Duodenal mucosa (tissue), 2 donors: Measurements from ENCODE around the gene ZBTB44.

Experiments used
- H3K27ac ChIP-seq: one replicate; pipeline ENCODE4 v1.7.0; 2013; ENCODE audit warnings: low read depth, low read length
- H3K27me3 ChIP-seq, 2 donors: one replicate each; pipeline ENCODE4 v1.7.0; 2013; ENCODE audit warnings: low read length in 2 of 2, control low read depth in 1 of 2; ENCODE audit not compliant: insufficient read depth in 2 of 2, control insufficient read depth in 1 of 2
- H3K36me3 ChIP-seq, 2 donors: one replicate each; pipeline ENCODE4 v1.7.0; 2013; ENCODE audit warnings: low read length in 2 of 2, control low read depth in 1 of 2; ENCODE audit not compliant: insufficient read depth in 2 of 2, control insufficient read depth in 1 of 2
- H3K4me1 ChIP-seq, 2 donors: one replicate each; pipeline ENCODE4 v1.7.0; 2013; ENCODE audit warnings: low read length in 2 of 2, control low read depth in 1 of 2; ENCODE audit not compliant: insufficient read depth in 2 of 2, control insufficient read depth in 1 of 2
- H3K4me3 ChIP-seq, 2 donors: one replicate each; pipeline ENCODE4 v1.7.0; 2013; ENCODE audit warnings: low read length in 2 of 2, low read depth in 1 of 2
- H3K9ac ChIP-seq, 2 donors: one replicate each; pipeline ENCODE4 v1.7.0; 2013; ENCODE audit warnings: low read length in 2 of 2, low read depth in 1 of 2
- H3K9me3 ChIP-seq, 2 donors: one replicate each; pipeline ENCODE4 v1.7.0; 2013; ENCODE audit warnings: low read length in 2 of 2, control low read depth in 1 of 2; ENCODE audit not compliant: control insufficient read depth in 1 of 2

Gene ZBTB44

DNA sequence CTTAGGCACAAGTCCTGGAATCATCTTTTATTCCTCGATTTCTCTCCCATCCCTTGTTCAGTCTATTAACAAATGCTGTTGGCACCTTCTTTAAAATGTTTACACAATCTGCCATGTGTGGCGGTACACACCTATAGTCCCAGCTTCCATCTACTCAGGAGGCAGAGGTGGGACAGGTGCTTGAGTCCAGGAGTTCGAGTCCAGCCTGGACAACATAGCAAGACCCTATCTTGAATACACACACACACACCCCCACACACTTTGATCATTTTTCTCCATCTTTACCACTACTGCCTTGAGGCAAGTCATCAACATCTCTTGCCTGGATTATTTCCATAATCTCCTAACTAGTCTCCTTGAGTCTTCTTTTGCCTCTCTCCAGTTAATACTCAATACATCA is 13.7 kb upstream of the ZBTB44 start:
- Histone ChIP-seq H3K27ac (no peak overlapping the region), H3K9ac (no peak overlapping the region), H3K27me3 (no peaks in the 10 kb centered on the region), H3K4me1 (no peaks in the 10 kb centered on the region), H3K36me3 (no peaks in the 10 kb centered on the region), H3K9me3 (no peaks in the 10 kb centered on the region), H3K4me3 (no peak overlapping the region)

DNA sequence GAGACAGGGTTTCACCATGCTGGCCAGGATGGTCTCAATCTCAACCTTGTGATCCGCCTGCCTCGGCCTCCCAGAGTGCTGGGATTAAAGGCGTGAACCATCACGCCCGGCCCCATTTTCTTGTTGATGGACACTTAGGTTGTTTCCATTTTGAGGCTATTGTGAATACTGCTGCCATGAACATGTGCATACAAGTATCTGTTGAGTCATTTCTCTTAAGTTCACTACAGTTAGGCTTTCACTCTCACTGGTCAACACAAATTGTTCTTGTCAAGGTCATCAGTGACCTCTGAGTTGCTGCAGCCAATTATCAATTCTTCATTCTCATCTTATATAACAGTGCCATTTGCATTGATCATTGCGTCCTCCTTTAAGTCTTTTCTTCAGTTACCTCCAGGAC is 13.0 kb upstream of the ZBTB44 start:
- Histone ChIP-seq H3K27ac (no peak overlapping the region), H3K4me1 (no peaks in the 10 kb centered on the region), H3K27me3 (no peaks in the 10 kb centered on the region), H3K36me3 (no peaks in the 10 kb centered on the region), H3K4me3 (no peak overlapping the region), H3K9ac (no peak overlapping the region), H3K9me3 (no peaks in the 10 kb centered on the region)

DNA sequence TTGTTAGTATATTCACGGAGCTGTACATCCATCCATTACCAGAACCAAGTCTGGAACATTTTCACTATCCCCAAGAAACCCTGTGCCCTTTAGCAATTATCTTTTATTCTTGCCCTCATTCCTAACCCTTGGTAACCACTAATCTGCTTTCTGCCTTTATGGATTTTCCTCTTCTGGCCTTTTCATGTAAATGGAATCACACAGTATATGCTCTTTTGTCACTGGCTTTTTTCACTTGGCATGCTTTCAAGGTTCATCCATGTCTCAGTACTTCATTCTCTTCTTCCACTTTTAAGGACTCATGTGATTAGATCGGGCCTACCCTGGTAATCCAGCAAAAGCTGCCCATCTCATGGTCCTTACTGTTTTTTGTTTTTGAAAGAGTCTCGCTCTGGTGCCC is 11.0 kb upstream of the ZBTB44 start:
- H3K27ac ChIP-seq, result no peak overlapping the region
- peaks cover 6 to 7% of the 10 kb centered on the region in 2 donors for H3K9me3 ChIP-seq
- no peaks in the 10 kb centered on the region for H3K4me1 ChIP-seq
- H3K36me3 ChIP-seq, result no peaks in the 10 kb centered on the region
- no peak overlapping the region for H3K9ac ChIP-seq
- no peaks in the 10 kb centered on the region for H3K27me3 ChIP-seq
- H3K4me3 ChIP-seq, result no peak overlapping the region

DNA sequence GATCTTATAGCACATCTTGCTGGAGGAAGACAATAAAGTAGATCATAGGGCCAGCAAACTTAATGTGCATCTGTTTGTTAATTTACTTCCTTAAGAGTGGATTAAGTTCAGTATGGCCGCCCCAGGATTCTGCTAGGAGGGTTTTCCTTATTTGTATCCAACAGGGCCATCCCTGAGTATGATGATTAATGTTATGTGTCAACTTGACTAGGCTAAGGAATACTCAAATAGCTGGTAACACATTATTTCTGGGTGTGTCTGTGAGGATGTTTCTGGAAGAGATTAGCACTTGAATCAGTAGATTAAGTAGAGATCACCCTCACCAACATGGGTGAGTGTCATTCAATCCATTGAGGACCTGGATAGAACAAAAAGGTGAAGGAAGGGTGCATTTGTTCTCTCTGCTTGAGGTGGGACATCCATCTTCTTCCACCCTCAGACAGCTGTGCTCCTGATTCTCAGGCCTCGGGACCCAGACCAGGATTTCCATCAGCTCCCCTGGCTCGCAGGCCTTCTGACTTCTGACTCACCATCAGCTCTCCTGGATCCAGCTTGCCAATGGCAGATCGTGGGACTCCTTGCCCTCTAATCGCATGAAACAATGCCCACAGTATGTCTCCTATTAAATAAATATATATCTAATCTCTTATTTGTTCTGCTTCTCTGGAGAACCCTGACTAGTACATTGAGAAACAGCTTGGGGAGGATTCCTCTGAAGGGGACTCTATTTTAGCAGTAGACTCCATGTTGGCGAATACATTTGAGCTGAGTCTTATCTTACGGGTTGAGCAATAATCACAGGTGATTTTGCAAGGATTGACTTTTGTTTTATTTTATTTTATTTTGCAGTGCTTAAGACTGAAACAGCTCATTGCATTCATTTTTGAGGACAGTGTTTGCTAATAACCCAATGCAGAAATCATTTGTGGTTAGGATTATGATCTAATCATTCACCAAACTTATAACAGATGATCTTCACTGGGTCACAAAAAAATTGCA is 9.0 kb upstream of the ZBTB44 start:
- Histone ChIP-seq H3K27ac (no peak overlapping the region), H3K4me1 (no peaks in the 10 kb centered on the region)

DNA sequence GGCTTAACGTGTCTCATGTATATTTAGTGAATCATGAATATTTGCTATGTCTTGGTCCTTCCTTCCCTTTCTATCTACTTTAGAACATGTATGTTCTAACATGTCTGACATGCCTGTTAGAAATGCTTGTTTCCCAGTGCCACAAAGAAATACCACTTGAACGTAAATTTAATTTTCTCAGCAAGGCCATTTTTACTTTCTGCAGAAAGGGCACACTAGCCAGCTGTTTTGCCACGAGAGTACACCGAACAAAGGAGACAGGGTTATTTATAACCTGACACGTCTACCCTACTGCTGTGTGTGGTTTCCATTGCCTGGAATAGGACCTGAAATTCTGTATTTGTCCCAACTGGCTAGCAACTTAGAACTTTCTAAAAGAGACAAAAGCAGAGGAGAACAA is 7.4 kb upstream of the ZBTB44 start:
- H3K4me3 ChIP-seq, result no peak overlapping the region
- H3K27me3 ChIP-seq, result no peaks in the 10 kb centered on the region
- no peaks in the 10 kb centered on the region for H3K36me3 ChIP-seq
- H3K9ac ChIP-seq, result no peak overlapping the region
- peaks cover 6 to 7% of the 10 kb centered on the region in 2 donors for H3K9me3 ChIP-seq
- no peak overlapping the region for H3K27ac ChIP-seq
- H3K4me1 ChIP-seq, result peaks cover 0 to 4% of the 10 kb centered on the region in 2 donors

More for the DNA sequence above, 9.0 kb upstream of the ZBTB44 start:
- Histone ChIP-seq H3K4me3 (no peak overlapping the region), H3K36me3 (no peaks in the 10 kb centered on the region), H3K27me3 (no peaks in the 10 kb centered on the region), H3K9me3 (peaks cover 6 to 7% of the 10 kb centered on the region in 2 donors), H3K9ac (no peak overlapping the region)

DNA sequence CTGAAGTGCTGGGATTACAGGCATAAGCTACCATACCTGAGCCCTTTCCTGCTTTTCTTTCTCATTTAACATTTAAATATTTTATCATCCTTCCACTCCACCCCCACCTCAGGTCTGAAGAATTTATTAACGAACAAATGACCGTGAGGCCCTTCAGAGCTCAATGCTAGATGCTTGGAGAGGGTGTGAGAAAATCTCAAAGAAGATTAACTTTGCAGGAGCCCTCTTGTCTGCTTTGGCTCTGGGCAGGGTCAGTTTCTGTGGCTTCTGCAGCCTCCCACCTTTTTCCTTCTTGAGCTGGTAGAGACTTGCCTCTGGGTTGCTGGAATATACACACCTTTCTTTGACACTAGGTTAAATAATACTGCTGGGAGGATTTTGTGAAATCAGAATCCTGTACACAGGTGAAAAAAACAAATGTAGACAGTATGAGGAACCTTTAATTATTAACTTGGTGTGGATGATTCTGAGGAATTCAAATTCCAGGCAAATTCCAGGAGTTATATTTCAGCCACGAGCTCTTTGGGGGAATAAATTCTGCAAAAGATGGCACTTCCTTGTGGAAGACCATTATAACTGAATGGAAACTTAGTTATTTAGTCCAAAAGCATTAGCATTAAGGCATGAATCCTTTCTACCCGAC is 3.4 kb upstream of the ZBTB44 start:
- H3K4me3 ChIP-seq, result no peak overlapping the region

DNA sequence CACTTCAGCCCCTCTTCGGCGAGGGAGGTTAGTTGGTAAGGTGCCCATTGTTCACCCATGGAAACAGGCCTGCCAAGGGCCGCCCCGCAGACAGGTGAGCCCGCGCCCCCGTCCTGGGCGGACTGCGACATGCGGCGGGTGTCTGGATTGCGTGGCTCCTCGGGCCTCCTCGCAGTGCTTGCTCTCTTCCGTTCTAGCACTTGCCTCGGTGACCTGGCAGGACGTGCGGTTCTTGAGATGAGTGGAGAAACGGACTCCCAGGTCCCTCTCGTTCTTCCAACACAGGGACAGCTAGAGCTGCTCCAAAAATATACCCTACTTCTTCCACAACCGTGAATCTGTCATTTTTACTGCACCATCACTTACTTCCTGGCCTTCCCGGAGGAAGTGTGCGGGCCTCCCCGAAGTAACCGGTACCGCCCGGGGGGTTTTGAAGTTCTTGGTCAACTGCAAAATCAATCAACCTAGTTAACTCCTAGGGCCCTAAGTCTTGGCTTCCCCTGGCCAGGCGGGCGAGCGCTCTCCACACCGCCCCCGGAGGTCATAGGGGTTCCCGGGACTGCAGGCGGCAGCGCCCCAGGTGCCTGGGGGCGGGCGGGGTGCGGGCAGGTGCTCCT is 745 bp upstream of the ZBTB44 start:
- Histone ChIP-seq H3K4me3 (peak overlapping the region; percentile 67 to 77), H3K27me3 (no peaks in the 10 kb centered on the region), H3K36me3 (no peaks in the 10 kb centered on the region), H3K27ac (peak overlapping the region; percentile 63), H3K4me1 (peaks cover 4 to 23% of the 10 kb centered on the region in 2 donors), H3K9me3 (no peaks in the 10 kb centered on the region), H3K9ac (peak overlapping the region; percentile 21 to 66)

More for the DNA sequence above, 3.4 kb upstream of the ZBTB44 start:
- Histone ChIP-seq H3K36me3 (no peaks in the 10 kb centered on the region), H3K9ac (no peak overlapping the region), H3K4me1 (peaks cover 0 to 11% of the 10 kb centered on the region in 2 donors), H3K9me3 (peaks cover 6 to 7% of the 10 kb centered on the region in 2 donors), H3K27me3 (no peaks in the 10 kb centered on the region), H3K27ac (no peak overlapping the region)

DNA sequence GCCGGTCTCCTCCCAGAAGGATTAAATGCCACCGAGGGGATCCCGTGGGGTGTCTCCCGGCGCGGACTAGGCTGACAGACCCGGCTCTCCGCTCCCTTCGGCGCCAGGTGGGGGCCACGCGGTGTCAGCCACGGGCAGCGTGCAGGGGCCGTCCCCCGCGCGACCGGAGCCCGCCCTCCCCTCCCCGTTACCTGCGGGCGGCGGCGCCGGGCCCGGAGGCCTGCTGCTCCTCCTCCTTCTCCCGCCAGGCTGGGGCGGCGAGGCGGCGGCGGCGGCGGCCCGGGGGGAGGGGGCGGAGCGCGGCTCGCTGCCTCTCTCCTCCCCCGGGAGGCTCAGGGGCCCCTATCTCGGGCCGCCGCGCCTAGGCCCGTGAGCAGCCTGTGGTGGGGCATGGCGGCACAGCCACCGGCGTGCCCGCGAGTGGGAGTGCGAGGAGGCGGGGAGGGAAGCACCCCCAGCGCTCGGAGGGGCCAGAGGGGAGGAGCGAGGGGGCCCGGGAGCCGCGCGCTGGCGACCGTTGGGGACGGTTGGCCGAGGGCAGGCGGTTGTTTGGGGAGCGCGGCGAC is 450 bp downstream of the ZBTB44 start:
- peak overlapping the region; percentile 65 to 74 for H3K9ac ChIP-seq
- H3K4me3 ChIP-seq, result peak overlapping the region; percentile 75 to 87
- no peaks in the 10 kb centered on the region for H3K27me3 ChIP-seq
- H3K27ac ChIP-seq, result peak overlapping the region; percentile 94
- H3K4me1 ChIP-seq, result peaks cover 6 to 23% of the 10 kb centered on the region in 2 donors
- no peaks in the 10 kb centered on the region for H3K36me3 ChIP-seq
- no peaks in the 10 kb centered on the region for H3K9me3 ChIP-seq

DNA sequence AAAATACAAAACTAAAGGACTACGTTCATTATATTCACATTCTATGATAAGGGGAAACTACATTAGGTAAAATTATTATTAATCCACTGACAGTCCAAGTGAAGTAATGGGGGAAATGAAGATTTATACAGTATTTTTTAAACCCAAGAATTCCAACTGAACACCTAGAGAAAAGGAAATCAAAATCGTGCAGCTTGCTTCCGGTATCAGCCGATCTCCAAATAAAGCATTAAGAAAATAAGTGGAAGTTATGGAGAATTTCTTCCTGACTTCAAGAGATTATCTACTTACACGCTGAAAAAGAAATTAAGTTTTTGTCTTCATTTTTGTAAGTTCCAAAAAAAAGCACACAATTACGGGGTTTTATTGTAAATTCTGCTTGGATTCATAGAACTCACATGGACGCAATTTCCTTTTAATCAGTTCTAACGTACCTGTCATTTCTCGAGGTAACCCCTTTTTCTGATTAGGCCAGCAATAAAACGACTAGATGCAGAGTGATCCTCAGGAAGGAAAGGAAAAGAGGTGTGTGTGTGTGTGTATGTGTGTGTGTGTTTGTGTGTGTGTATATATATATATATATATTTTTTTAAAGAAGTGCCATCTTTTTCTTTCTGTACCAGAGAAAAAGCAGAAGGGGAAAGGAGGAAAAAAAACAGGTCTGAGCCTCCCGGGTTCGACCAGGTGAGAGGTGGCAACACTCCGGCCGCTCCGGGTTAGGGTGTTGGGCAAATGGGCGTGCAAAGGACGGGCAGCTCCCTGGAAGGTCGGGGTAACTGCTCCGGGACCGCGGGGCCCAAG is 1.1 kb downstream of the ZBTB44 start:
- H3K9me3 ChIP-seq, result no peaks in the 10 kb centered on the region
- H3K9ac ChIP-seq, result peak overlapping the region; percentile 65 to 74
- H3K4me3 ChIP-seq, result peak overlapping the region; percentile 75 to 87
- peaks cover 6 to 23% of the 10 kb centered on the region in 2 donors for H3K4me1 ChIP-seq
- H3K27me3 ChIP-seq, result no peaks in the 10 kb centered on the region
- peak overlapping the region; percentile 94 for H3K27ac ChIP-seq
- H3K36me3 ChIP-seq, result no peaks in the 10 kb centered on the region
